Lower lobe of right lung (tissue), 2 donors: ENCODE data around the gene TSACC. TPM values are rescaled to one million over a fixed set of nuclear protein-coding genes. Genes with fewer than 3 reads are reported as not detected.

Experiments
- ATAC-seq, 2 donors: fragments of 200-7000 bp; cut with Tn5 transposase; one replicate each; pipeline ENCODE4 v1.9.1; 2020 to 2022; ENCODE audit warnings: mild to moderate bottlenecking in 2 of 2, moderate library complexity in 2 of 2
- DNase-seq: peaks from one replicate; pipeline ENCODE4 v3.0.0-alpha.2; 2020
- H3K27ac ChIP-seq: fragments of 200-600 bp; one replicate; pipeline ENCODE4 v1.8.0; 2022
- H3K27me3 ChIP-seq: fragments of 200-600 bp; one replicate; pipeline ENCODE4 v1.8.0; 2022; ENCODE audit warnings: low read depth
- H3K36me3 ChIP-seq: fragments of 200-600 bp; one replicate; pipeline ENCODE4 v1.8.0; 2022; ENCODE audit warnings: mild to moderate bottlenecking
- H3K4me1 ChIP-seq: fragments of 200-600 bp; one replicate; pipeline ENCODE4 v1.8.0; 2022
- H3K4me3 ChIP-seq: fragments of 200-600 bp; one replicate; pipeline ENCODE4 v1.8.0; 2022; ENCODE audit warnings: mild to moderate bottlenecking
- H3K9me3 ChIP-seq: fragments of 200-600 bp; one replicate; pipeline ENCODE4 v1.8.0; 2022
- intact Hi-C: fragments of 100-400 bp; cut with DNase I; formaldehyde crosslinking; loops from one replicate; pipeline ENCODE4 v1.11.0; 2022
- total RNA-seq: library from RNA; stranded (reverse); fragmentation: NEBNext Ultra II Directional; extraction: Animal tissue kit (Norgen Biotek cat#: 25700); gene quantifications from one replicate; pipeline ENCODE4 v1.2.1, GENCODE V29; 2021
- TF ChIP-seq, protein P1 (sequence below): fragments of 200-600 bp; IDR thresholded peaks from one replicate; pipeline ENCODE4 v1.8.0; 2022; ENCODE audit warnings: antibody characterized with exemption, mild to moderate bottlenecking
- donor health status: DM: no; HTN: yes; CAD: no; lungs with severe emphysema.

TSACC gene
- total RNA-seq, 1 donor from 2014 or later = not detected

DNA sequence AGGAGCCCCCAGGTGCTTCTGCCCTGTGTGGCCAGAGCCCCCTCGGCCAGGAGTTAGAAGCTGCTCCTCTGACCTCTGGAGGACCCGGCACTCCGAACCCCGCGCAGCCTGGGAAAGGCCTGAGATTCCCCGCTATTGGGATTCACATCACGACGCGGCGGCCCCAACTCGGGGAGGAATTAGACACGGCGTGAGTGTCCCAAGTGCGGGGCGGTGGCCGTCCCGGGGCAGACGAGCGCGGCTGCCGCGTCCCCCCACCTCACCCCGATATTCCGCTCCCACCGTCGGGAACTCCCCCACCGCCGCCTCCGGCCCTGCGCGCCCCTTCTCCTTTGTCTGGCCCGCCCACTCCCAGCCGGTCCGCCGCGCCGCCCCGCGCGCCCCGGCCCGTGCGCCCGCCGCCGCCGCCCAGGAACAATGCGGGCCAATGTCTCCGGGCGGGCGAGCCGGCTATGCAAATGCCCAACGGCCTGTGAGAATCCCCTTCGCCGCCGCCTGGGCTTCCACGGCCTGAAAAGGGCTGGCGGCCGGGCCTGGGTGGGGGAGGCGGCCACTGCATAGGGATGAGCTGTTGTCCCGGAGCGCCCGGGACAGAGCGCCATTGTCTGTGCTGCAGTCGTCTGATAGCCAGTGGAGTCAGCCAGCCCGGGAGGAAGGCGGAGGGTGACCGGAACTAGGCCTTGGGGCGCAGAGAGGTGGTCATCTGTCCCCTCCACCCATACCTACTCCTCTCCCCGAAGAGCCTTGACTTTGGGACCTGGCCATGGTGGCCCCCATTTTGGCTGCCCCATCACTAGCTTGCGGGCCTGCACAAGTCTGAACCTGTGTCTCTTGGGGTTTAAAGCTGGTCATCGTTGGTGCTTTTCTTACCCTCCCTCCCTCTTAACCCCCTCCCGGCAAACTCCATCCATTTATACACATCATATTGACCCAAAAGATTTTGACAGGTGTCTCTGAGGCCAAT is 50.1 kb downstream of the TSACC start:
- TF ChIP-seq, protein P1, sequence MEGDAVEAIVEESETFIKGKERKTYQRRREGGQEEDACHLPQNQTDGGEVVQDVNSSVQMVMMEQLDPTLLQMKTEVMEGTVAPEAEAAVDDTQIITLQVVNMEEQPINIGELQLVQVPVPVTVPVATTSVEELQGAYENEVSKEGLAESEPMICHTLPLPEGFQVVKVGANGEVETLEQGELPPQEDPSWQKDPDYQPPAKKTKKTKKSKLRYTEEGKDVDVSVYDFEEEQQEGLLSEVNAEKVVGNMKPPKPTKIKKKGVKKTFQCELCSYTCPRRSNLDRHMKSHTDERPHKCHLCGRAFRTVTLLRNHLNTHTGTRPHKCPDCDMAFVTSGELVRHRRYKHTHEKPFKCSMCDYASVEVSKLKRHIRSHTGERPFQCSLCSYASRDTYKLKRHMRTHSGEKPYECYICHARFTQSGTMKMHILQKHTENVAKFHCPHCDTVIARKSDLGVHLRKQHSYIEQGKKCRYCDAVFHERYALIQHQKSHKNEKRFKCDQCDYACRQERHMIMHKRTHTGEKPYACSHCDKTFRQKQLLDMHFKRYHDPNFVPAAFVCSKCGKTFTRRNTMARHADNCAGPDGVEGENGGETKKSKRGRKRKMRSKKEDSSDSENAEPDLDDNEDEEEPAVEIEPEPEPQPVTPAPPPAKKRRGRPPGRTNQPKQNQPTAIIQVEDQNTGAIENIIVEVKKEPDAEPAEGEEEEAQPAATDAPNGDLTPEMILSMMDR = no peak
- DNase-seq = no peak
- Histone ChIP-seq H3K9me3 (no peaks in the 10 kb centered on the region), H3K27me3 (peaks cover 63% of the 10 kb centered on the region), H3K4me3 (no peak overlapping the region), H3K27ac (no peak overlapping the region), H3K4me1 (no peaks in the 10 kb centered on the region), H3K36me3 (no peaks in the 10 kb centered on the region)
- intact Hi-C loops = loop anchor here (5.0 kb wide), 1 partner anchor 59 kb away; no protein-coding TSS in a partner anchor
- ATAC-seq = no peak

DNA sequence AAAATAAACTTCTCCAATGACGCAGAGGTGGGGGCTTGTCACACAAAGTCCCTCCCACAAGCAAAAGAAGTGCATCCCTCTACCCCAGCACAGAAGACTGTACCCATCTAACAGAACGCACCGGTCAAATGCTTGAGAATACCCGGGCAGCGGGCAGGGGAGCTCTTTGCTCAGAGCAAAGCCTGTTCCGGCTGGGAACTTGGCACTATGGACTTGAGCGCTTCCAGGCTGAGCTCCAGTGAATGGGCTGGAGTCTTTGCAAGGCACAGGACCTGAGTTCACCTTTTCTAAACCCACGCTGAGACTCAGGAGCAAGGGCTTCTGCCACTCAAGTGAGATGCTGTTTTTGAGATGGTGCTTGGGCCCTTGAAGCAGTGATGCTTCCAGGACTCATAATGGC is 51.0 kb downstream of the TSACC start:
- Histone ChIP-seq H3K27ac (no peak overlapping the region), H3K36me3 (no peaks in the 10 kb centered on the region), H3K4me3 (no peak overlapping the region), H3K9me3 (no peaks in the 10 kb centered on the region), H3K27me3 (peaks cover 63% of the 10 kb centered on the region), H3K4me1 (no peaks in the 10 kb centered on the region)
- TF ChIP-seq, protein P1 = no peak
- DNase-seq = no peak
- intact Hi-C loops = loop anchor here (5.0 kb wide), 1 partner anchor 58 kb away; no protein-coding TSS in a partner anchor
- ATAC-seq = no peak

DNA sequence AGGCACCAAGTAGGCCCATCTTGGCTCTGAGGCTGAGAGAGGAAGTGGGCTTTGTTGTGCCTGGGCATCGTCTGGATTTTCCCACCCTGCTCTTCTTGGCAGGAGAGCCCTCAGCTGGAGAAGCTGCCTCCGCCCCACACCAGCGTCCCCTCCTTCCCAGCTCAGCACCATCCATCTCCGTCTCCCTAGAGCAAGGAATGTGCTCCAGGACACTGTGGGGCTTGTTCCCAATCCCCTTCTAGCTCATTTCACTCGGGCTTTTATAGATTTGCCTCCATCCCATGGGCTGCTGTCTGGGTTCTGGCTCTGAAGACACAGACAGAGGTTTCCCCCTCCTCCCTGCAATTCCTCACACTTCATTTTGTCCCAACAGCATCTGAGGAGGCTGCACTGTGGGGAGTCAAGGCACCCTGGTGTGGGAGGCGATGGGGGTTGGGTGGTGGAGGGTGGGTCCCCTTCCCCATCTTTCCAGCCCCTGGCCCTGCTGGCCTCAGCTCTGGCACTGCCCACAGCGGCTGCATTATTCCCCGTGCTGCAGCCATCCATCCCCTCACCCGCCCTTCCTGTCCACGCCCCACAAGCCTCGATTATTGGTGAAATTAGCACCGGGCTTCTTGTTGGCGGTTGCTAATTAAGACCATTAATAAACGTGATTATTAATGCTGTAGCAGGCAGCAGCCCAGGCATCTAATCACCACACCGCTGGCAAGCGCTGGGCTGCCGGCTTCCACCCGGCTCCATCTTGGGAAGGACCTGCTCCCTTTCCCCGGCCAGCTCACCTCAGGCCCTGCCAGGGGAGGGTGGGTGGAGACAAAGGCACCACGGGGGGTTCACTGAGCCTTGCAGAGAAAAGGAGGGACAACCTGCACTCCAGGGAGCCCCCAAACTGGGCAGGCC is 52.4 kb downstream of the TSACC start:
- ATAC-seq (no peak), DNase-seq (no peak)
- intact Hi-C loops = no loop called here
- Histone ChIP-seq H3K36me3 (no peaks in the 10 kb centered on the region), H3K27me3 (peaks cover 62% of the 10 kb centered on the region), H3K27ac (no peak overlapping the region), H3K4me1 (no peaks in the 10 kb centered on the region), H3K9me3 (no peaks in the 10 kb centered on the region), H3K4me3 (no peak overlapping the region)
- TF ChIP-seq, protein P1 = no peak

DNA sequence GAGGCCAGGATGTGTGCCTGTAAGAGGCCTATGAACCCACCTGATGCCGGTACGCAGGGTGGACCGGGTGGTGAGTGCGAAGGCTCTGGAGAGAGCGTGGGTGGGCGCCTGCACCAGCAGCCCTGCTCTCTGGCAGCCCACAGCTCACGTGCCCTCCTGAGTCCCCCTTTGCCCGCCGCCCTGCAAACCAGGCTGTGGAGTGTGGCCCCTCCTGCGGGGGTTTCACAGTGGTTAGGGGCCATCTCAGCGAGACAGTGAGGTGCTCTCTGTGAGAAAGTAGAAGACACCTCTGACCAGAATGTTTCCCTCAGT is 53.0 kb downstream of the TSACC start:
- TF ChIP-seq, protein P1 = no peak
- Histone ChIP-seq H3K9me3 (no peaks in the 10 kb centered on the region), H3K4me1 (no peaks in the 10 kb centered on the region), H3K27me3 (peaks cover 56% of the 10 kb centered on the region), H3K36me3 (no peaks in the 10 kb centered on the region), H3K27ac (no peak overlapping the region), H3K4me3 (no peak overlapping the region)
- intact Hi-C loops = no loop called here
- DNase-seq = no peak
- ATAC-seq = no peak

DNA sequence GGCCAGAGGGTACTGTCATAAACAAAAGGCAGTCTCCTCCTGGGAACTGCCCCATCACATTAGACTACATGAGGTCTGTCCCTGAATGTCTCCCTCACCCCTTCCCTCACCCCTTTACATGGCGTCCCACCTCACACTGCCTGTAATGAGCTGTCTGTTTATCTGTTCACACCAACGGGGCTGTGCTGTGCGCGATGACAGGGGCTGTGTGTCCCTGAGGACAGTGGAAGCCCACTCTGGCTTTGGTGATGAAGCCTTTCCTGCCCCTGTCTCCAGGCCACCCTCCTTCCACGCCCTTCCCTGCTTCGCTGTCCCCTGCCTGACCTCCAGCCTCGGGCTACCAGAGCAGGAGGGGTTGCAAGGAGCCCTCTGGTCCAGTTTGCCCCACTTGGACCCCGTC is 53.4 kb downstream of the TSACC start:
- no peak for ATAC-seq
- Histone ChIP-seq H3K27ac (no peak overlapping the region), H3K4me1 (no peaks in the 10 kb centered on the region), H3K36me3 (no peaks in the 10 kb centered on the region), H3K4me3 (no peak overlapping the region), H3K27me3 (peaks cover 54% of the 10 kb centered on the region), H3K9me3 (no peaks in the 10 kb centered on the region)
- TF ChIP-seq, protein P1 = no peak
- no peak for DNase-seq
- intact Hi-C loops = no loop called here
